Ovary (tissue), 9 donors: Measurements from ENCODE around the gene ZBTB47. TPM values are rescaled to one million over a fixed set of nuclear protein-coding genes. Genes with fewer than 3 reads are reported as not detected.
A peak's percentile ranks its signal among the peaks of the same experiment; 100 is the strongest.

Source experiments
- DNase-seq, 5 donors: peaks; one replicate each; pipeline ENCODE4 v3.0.0-alpha.2; 2019 to 2020
- H3K27ac ChIP-seq, 2 donors: fragments of 200-600 bp; one replicate each; pipeline versions ENCODE4 v1.5.1 to v1.8.0; 2019 to 2022
- H3K27me3 ChIP-seq: fragments of 200-600 bp; one replicate; pipeline ENCODE4 v1.8.0; 2022
- H3K36me3 ChIP-seq: fragments of 200-600 bp; sonication (generic); one replicate; pipeline ENCODE4 v1.5.1; 2019
- H3K4me1 ChIP-seq: one replicate; pipeline ENCODE4 v1.8.1; 2013; ENCODE audit warnings: mild to moderate bottlenecking, moderate library complexity; ENCODE audit not compliant: insufficient read depth
- H3K4me3 ChIP-seq: fragments of 200-600 bp; sonication (generic); one replicate; pipeline ENCODE4 v1.5.1; 2017
- H3K9me3 ChIP-seq, 2 donors: fragments of 200-600 bp in 1 of 2; sonication (generic) in 1 of 2; one replicate each; pipeline versions ENCODE4 v1.5.1 to v1.8.1; 2013 to 2019; ENCODE audit warnings: mild to moderate bottlenecking in 1 of 2, moderate library complexity in 1 of 2
- EP300 ChIP-seq: sonication (generic); formaldehyde crosslinking; IDR thresholded peaks from one replicate; pipeline ENCODE4 v1.6.1; 2017; ENCODE audit warnings: antibody characterized with exemption
- POLR2A ChIP-seq: fragments of 450-650 bp; IDR thresholded peaks from one replicate; pipeline ENCODE4 v1.6.1; 2017; ENCODE audit warnings: antibody characterized with exemption, mild to moderate bottlenecking, moderate library complexity
- WGBS, 3 donors: extraction: QIAGEN DNeasy Blood & Tissue Kit in 1 of 3; methylation state at CpG; one replicate each; pipeline versions ENCODE4 v1.1.5 to v1.1.7; 2013 to 2017; 5-methylcytosine and 5-hydroxymethylcytosine counted together
- intact Hi-C, 4 donors: fragments of 100-400 bp; cut with DNase I; formaldehyde crosslinking; loops; one replicate each; pipeline versions ENCODE4 v1.11.0 to v1.15.1; 2022 to 2023
- polyA plus RNA-seq, 2 donors: library from polyadenylated mRNA; stranded (reverse); fragments of 200-250 nt in 1 of 2; fragments of 350-450 nt in 1 of 2; fragmentation: Illumina TruSeq in 1 of 2; extraction: RNeasy Lipid Tissue Mini Kit (QIAGEN cat#74804) in 1 of 2; gene quantifications; one replicate each; pipeline ENCODE4 v1.2.3, GENCODE V29; 2013 to 2014
- total RNA-seq, 7 donors: library from RNA; depleted of rRNA in 2 of 7; stranded (reverse); fragments of >200 nt in 2 of 7; fragmentation: NEBNext Ultra II Directional in 3 of 7; extraction: Animal tissue kit (Norgen Biotek cat#: 25700) in 3 of 7; gene quantifications; one replicate each; pipeline versions ENCODE4 v1.1.0 to v1.2.4, GENCODE V29; 2016 to 2023
- TF ChIP-seq, protein P1 (sequence below), 3 donors: fragments of 450-650 bp in 2 of 3; fragments of 200-600 bp in 1 of 3; IDR thresholded peaks; one replicate each; pipeline versions ENCODE4 v1.5.1 to v1.8.0; 2016 to 2022; ENCODE audit warnings: antibody characterized with exemption in 3 of 3, mild to moderate bottlenecking in 1 of 3
- donor health status: DM: no; HTN: no; CAD: no; lungs with moderate emphysema.
- donor health status: DM: no; HTN: no; CAD: no.
- donor health status: Bipolar disorder and iron deficiency.
- donor health status: DM: yes; HTN: yes; CAD: no.
- donor health status: DM: no; HTN: no; CAD: no.
- donor health status: DM: yes; HTN: yes; CAD: no.

Gene ZBTB47
- total and polyA plus RNA-seq, 9 donors: 7.7 to 41.9 (median 25.0) TPM

DNA sequence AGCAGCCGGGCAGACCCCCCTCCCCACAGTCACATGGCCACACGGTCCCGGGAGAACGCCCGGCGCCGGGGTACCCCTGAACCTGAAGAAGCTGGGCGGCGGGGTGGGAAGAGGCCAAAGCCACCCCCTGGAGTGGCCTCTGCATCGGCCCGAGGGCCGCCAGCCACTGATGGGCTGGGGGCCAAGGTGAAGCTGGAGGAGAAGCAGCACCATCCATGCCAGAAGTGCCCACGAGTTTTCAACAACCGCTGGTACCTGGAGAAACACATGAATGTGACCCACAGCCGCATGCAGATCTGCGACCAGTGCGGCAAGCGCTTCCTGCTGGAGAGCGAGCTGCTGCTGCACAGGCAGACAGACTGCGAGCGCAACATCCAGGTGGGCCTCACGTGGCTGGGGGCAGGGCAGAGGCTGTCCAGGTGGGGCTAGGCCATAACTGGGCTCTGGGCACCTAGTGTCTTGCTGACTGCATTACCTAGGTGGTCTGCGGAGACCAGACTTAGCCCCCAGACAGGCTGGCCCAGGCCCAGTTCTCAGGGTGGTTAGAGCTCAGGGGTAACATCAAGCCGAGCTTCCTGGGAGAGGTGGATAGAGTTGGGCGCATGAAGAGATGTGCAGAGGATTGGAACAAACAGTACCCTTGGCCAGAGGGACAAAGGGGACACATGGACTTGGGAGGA is 6.1 kb downstream of the ZBTB47 start:
- intact Hi-C loops: loop anchor here in 1 of 4 donors (10.0 kb wide), 1 partner anchor 85 kb away; no protein-coding TSS in a partner anchor
- no peak overlapping the region for H3K27ac ChIP-seq
- 68 to 73% (median 70%) methylated on average over 25 of the region's 25 CpGs for WGBS, 3 donors

GRCh38 chr3:42660131-42660715 is 6.7 kb downstream of the ZBTB47 start:
- peak in 2 of 5 donors; percentile 34 for DNase-seq
- 39 to 48% (median 41%) methylated on average over 6 of the region's 6 CpGs for WGBS, 3 donors
- TF ChIP-seq EP300 (no peak), POLR2A (no peak)
- TF ChIP-seq, protein P1, sequence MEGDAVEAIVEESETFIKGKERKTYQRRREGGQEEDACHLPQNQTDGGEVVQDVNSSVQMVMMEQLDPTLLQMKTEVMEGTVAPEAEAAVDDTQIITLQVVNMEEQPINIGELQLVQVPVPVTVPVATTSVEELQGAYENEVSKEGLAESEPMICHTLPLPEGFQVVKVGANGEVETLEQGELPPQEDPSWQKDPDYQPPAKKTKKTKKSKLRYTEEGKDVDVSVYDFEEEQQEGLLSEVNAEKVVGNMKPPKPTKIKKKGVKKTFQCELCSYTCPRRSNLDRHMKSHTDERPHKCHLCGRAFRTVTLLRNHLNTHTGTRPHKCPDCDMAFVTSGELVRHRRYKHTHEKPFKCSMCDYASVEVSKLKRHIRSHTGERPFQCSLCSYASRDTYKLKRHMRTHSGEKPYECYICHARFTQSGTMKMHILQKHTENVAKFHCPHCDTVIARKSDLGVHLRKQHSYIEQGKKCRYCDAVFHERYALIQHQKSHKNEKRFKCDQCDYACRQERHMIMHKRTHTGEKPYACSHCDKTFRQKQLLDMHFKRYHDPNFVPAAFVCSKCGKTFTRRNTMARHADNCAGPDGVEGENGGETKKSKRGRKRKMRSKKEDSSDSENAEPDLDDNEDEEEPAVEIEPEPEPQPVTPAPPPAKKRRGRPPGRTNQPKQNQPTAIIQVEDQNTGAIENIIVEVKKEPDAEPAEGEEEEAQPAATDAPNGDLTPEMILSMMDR (IDR thresholded peaks at IDR 0.05): no peak
- H3K4me1 ChIP-seq: no peaks in the 10 kb centered on the region
- no peak overlapping the region for H3K4me3 ChIP-seq
- no peaks in the 10 kb centered on the region for H3K9me3 ChIP-seq
- no peaks in the 10 kb centered on the region for H3K27me3 ChIP-seq
- no peaks in the 10 kb centered on the region for H3K36me3 ChIP-seq
- no peak overlapping the region for H3K27ac ChIP-seq
- intact Hi-C loops: no loop called here

More for the DNA sequence above, 6.1 kb downstream of the ZBTB47 start:
- TF ChIP-seq POLR2A: no peak
- TF ChIP-seq EP300: no peak
- TF ChIP-seq, protein P1 (IDR thresholded peaks at IDR 0.05): no peak
- Histone ChIP-seq H3K9me3 (no peaks in the 10 kb centered on the region), H3K36me3 (no peaks in the 10 kb centered on the region), H3K4me3 (no peak overlapping the region), H3K4me1 (peaks cover 1% of the 10 kb centered on the region), H3K27me3 (no peaks in the 10 kb centered on the region)
- DNase-seq: peak in 1 of 5 donors; percentile 20

GRCh38 chr3:42660898-42661297 is 7.4 kb downstream of the ZBTB47 start:
- intact Hi-C loops: no loop called here
- H3K36me3 ChIP-seq: no peaks in the 10 kb centered on the region
- DNase-seq: no peak
- WGBS, 3 donors: 68 to 73% (median 71%) methylated on average over 4 of the region's 4 CpGs
- no peak overlapping the region for H3K27ac ChIP-seq
- no peaks in the 10 kb centered on the region for H3K4me1 ChIP-seq
- no peak overlapping the region for H3K4me3 ChIP-seq
- no peaks in the 10 kb centered on the region for H3K27me3 ChIP-seq
- no peaks in the 10 kb centered on the region for H3K9me3 ChIP-seq
- TF ChIP-seq, protein P1 (IDR thresholded peaks at IDR 0.05): no peak
- TF ChIP-seq POLR2A: no peak
- TF ChIP-seq EP300: no peak

- Histone ChIP-seq H3K27ac (no peak overlapping the region), H3K27me3 (no peaks in the 10 kb centered on the region), H3K9me3 (no peaks in the 10 kb centered on the region), H3K4me3 (no peak overlapping the region), H3K36me3 (no peaks in the 10 kb centered on the region), H3K4me1 (no peaks in the 10 kb centered on the region)
- intact Hi-C loops: no loop called here
- no peak for DNase-seq
- TF ChIP-seq, protein P1 (IDR thresholded peaks at IDR 0.05): no peak
- TF ChIP-seq EP300 (no peak), POLR2A (no peak)
- 86 to 90% (median 89%) methylated on average over 5 of the region's 5 CpGs for WGBS, 3 donors
Observed at GRCh38 chr3:42661593-42662022, 8.1 kb downstream of the ZBTB47 start.
